Psoas muscle (tissue), 8 donors: ENCODE measurements around the gene ITPR3. TPM values are rescaled to one million over a fixed set of nuclear protein-coding genes. Genes with fewer than 3 reads are reported as not detected.

ENCODE experiments used
- ATAC-seq, 4 donors: fragments of 200-7000 bp; cut with Tn5 transposase; one replicate each; pipeline ENCODE4 v1.9.1; 2020; ENCODE audit warnings: moderate library complexity in 3 of 4, mild to moderate bottlenecking in 2 of 4
- DNase-seq, 2 donors: peaks; one replicate each; pipeline ENCODE4 v3.0.0-alpha.2; 2020
- H3K27ac ChIP-seq: fragments of 200-600 bp; one replicate; pipeline ENCODE4 v1.8.0; 2022
- H3K27me3 ChIP-seq, 3 donors: fragments of 200-600 bp in 1 of 3; one replicate each; pipeline versions ENCODE4 v1.6.1 to v1.8.0; 2013 to 2022; ENCODE audit warnings: low read length in 2 of 3, mild to moderate bottlenecking in 2 of 3, moderate library complexity in 1 of 3; ENCODE audit not compliant: insufficient read depth in 3 of 3
- H3K36me3 ChIP-seq, 2 donors: fragments of 200-600 bp in 1 of 2; one replicate each; pipeline versions ENCODE4 v1.6.1 to v1.8.0; 2013 to 2022; ENCODE audit warnings: low read depth in 1 of 2, mild to moderate bottlenecking in 1 of 2, moderate library complexity in 1 of 2; ENCODE audit not compliant: insufficient read depth in 1 of 2
- H3K4me1 ChIP-seq: fragments of 200-600 bp; one replicate; pipeline ENCODE4 v1.8.0; 2022
- H3K4me3 ChIP-seq: fragments of 200-600 bp; one replicate; pipeline ENCODE4 v1.8.0; 2022; ENCODE audit warnings: mild to moderate bottlenecking
- H3K9me3 ChIP-seq: fragments of 200-600 bp; one replicate; pipeline ENCODE4 v1.8.0; 2022
- WGBS, 3 donors: extraction: QIAGEN DNeasy Blood & Tissue Kit; methylation state at CpG; one replicate each; pipeline versions ENCODE4 v1.1.6 to v1.1.7; 2013; 5-methylcytosine and 5-hydroxymethylcytosine counted together
- intact Hi-C, 2 donors: fragments of 100-400 bp; cut with DNase I; formaldehyde crosslinking; loops; one replicate each; pipeline versions ENCODE4 v1.11.0 to v1.14.2; 2022
- polyA plus RNA-seq, 3 donors: library from polyadenylated mRNA; stranded (reverse); fragments of 200-250 nt; gene quantifications; one replicate each; pipeline ENCODE4 v1.2.3, GENCODE V29; 2013
- total RNA-seq, 4 donors: library from RNA; stranded (reverse); fragmentation: NEBNext Ultra II Directional in 2 of 4; extraction: Animal tissue kit (Norgen Biotek cat#: 25700) in 2 of 4; gene quantifications; one replicate each; pipeline versions ENCODE4 v1.2.1 to v1.2.4, GENCODE V29; 2021 to 2023
- TF ChIP-seq, protein P1 (sequence below): fragments of 200-600 bp; IDR thresholded peaks from one replicate; pipeline ENCODE4 v1.8.0; 2022; ENCODE audit warnings: antibody characterized with exemption
- donor health status: healthy with polysubstance abuse.
- donor health status: DM: no; HTN: no; CAD: no; lungs with moderate emphysema.
- donor health status: Bipolar disorder and iron deficiency.
- donor health status: healthy.
- donor health status: DM: yes; HTN: yes; CAD: no.
- donor health status: DM: no; HTN: no; CAD: no.
- donor health status: DM: no; HTN: no; CAD: no.
- donor health status: DM: yes; HTN: yes; CAD: no.

The ITPR3 gene
- total and polyA plus RNA-seq, 7 donors, result 1.9 to 7.4 (median 3.8) TPM

DNA sequence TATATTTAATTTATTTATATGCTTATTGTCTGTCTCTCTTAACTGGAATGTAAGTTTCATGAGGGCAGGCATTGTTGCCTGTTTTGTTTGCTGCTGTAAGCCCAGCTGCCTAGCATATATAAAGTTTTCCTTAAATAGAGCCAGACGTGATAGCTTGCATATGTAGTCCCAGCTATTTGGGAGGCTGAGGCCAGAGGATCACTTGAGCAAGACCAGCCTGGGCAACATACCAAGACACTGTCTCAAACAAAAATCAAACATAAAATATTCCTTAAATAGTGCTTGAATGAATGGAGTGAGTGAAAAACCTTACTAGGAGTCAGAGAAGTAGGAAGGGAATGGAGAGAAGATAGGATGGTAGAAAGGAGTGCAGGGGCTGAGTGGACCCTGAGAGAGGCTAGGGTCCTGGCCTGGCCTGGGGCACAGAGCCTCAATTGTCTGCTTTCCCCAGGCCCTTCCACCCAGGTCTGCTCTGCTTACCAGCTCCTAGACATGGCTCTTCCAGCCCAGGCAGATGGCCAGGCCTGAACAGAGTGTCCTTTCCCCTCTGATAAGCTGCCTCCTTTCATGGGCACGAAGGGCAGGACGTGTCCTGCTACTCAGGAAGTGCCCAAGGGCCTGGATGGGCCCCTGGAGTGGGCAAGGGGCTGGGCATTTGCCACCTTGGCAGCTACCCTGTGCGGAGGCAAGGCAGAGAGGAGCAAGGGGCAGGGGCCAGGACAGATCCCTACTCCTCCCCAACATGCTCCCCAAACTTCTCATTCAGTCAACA, 23.4 kb upstream of the ITPR3 start:
- Histone ChIP-seq H3K4me1 (peaks cover 3% of the 10 kb centered on the region), H3K36me3 (no peaks in the 10 kb centered on the region), H3K27me3 (no peaks in the 10 kb centered on the region), H3K4me3 (no peak overlapping the region), H3K27ac (no peak overlapping the region), H3K9me3 (no peaks in the 10 kb centered on the region)
- TF ChIP-seq, protein P1, sequence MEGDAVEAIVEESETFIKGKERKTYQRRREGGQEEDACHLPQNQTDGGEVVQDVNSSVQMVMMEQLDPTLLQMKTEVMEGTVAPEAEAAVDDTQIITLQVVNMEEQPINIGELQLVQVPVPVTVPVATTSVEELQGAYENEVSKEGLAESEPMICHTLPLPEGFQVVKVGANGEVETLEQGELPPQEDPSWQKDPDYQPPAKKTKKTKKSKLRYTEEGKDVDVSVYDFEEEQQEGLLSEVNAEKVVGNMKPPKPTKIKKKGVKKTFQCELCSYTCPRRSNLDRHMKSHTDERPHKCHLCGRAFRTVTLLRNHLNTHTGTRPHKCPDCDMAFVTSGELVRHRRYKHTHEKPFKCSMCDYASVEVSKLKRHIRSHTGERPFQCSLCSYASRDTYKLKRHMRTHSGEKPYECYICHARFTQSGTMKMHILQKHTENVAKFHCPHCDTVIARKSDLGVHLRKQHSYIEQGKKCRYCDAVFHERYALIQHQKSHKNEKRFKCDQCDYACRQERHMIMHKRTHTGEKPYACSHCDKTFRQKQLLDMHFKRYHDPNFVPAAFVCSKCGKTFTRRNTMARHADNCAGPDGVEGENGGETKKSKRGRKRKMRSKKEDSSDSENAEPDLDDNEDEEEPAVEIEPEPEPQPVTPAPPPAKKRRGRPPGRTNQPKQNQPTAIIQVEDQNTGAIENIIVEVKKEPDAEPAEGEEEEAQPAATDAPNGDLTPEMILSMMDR, result no peak
- DNase-seq, result no peak
- intact Hi-C loops, result no loop called here
- peak in 2 of 4 donors; percentile 18 to 20 for ATAC-seq
- WGBS, 3 donors, result 39 to 84% (median 81%) methylated on average over 3 to 4 of the region's 4 CpGs

DNA sequence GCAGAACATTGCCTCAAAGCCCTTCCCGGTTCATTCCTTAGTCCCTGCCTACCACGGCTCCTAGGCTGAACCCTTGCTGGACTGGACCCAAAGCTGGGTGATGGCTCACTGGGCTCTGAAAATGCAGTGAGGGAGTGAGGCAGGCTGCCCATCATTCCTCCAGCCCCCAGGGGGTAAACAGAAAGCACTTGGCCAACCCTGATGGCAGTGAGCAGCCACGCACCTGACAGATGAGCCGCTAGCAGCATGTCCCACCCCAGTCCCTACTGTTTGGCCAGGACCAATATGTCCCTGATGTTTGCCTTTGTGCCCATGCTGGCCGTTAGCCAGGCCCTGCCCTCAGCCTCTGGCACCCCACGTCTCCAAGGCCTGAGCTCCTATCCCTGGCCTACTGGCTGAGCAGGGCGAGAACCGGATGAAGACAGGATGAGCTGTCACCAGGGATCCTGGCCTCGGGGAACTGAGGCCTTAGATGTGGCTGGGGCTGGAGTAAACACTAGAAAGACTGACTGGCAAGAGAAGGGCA, 21.6 kb upstream of the ITPR3 start:
- peak in 3 of 4 donors; percentile 41 to 55 (median 48) for ATAC-seq
- no peaks in the 10 kb centered on the region for H3K27me3 ChIP-seq
- no peak for DNase-seq
- intact Hi-C loops, result no loop called here
- WGBS, 3 donors, result 40 to 75% (median 62%) methylated on average over 9 of the region's 9 CpGs
- TF ChIP-seq, protein P1, result no peak
- no peak overlapping the region for H3K27ac ChIP-seq
- no peaks in the 10 kb centered on the region for H3K9me3 ChIP-seq
- H3K36me3 ChIP-seq, result no peaks in the 10 kb centered on the region
- H3K4me1 ChIP-seq, result peaks cover 3% of the 10 kb centered on the region
- H3K4me3 ChIP-seq, result no peak overlapping the region

DNA sequence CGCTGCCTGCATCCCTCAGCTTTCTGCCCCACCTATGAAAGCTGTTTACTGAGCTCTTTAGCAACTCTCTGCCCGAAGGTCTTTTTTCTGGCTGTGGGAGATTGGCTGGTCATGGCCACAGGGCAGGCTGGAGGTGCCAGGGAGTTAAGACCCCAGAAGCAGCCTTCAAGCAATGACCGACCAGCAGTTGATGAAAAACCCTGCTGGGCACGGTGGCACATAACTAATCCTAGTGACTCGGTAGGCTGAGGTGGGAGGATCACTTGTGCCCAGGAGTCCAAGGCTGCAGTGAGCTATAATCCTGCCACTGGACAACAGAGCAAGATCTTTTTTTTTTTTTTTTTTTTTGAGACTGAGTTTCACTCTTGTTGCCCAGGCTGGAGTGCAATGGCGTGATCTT, 20.4 kb upstream of the ITPR3 start:
- WGBS, 3 donors, result 91 to 94% (median 92%) methylated on average over 5 to 6 of the region's 6 CpGs
- Histone ChIP-seq H3K4me1 (peaks cover 3% of the 10 kb centered on the region), H3K27ac (no peak overlapping the region), H3K9me3 (no peaks in the 10 kb centered on the region), H3K36me3 (no peaks in the 10 kb centered on the region), H3K27me3 (no peaks in the 10 kb centered on the region), H3K4me3 (no peak overlapping the region)
- no peak for ATAC-seq
- TF ChIP-seq, protein P1, result no peak
- intact Hi-C loops, result no loop called here
- DNase-seq, result no peak

DNA sequence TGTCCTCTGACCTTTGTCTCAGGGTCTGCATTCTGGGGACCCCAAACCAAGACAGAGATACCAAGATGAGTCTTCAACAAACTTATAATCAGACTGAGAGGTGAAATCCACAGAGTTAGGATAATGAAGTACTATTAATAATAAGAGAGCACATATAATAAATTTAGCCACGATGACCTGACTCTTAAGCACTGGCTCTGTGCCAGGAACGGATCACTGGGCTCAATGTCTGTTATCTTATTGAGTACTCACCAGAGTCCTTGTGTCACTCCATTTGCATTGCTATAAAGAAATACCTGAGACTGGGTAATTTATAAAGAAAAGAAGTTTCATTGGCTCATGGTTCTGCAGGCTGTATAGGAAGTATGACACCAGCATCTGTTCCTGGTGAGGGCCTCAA, 18.9 kb upstream of the ITPR3 start:
- Histone ChIP-seq H3K4me1 (peaks cover 3% of the 10 kb centered on the region), H3K36me3 (no peaks in the 10 kb centered on the region), H3K27ac (no peak overlapping the region), H3K4me3 (no peak overlapping the region), H3K27me3 (no peaks in the 10 kb centered on the region), H3K9me3 (no peaks in the 10 kb centered on the region)
- ATAC-seq (peak in 3 of 4 donors; percentile 52 to 65 (median 65)), DNase-seq (no peak)
- intact Hi-C loops, result no loop called here
- WGBS, 3 donors, result 6 to 21% (median 19%) methylated on average over 2 of the region's 2 CpGs
- TF ChIP-seq, protein P1, result no peak
